ENCODE results near the gene CES5A. TPM values are rescaled to one million over a fixed set of nuclear protein-coding genes. Genes with fewer than 3 reads are reported as not detected.

The CES5A gene
- polyA plus RNA-seq, 2 of the 4 experiments (the other 2 are of a cell fraction) = not detected

DNA sequence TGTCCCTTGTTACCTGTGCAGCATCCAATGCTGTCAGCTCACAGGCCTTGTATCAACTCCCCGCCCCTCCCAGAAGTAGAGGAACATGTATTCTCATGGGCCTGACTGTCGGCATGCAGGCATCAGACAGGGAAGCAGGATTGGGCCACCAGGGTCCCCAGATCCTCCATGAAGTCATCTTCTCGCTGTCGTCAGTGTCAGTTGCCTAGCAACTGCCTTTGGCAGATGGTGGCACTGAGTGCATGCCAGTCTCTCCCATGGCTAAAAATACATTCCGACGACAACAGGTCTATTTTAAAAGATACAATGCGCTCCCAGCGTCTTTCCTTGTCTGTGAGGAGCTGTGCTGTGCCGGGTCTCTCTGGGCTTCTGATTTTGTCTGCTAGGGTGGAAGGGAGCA, 36.8 kb upstream of the CES5A start:
- CTCF ChIA-PET = no interaction called here
- TF ChIP-seq ZNF302 (CRISPR knock-in tag; IDR thresholded peaks at IDR 0.05) (no peak), ESRRA (IDR thresholded peaks at IDR 0.05; ENCODE audit: borderline replicate concordance, low read length) (no peak), NFE2L2 (conservative IDR thresholded peaks at IDR 0.05; ENCODE audit: low read length) (no peak), POLR2A (IDR thresholded peaks at IDR 0.05; ENCODE audit: low read length) (no peak), NR3C1 (IDR thresholded peaks at IDR 0.05) (no peak), JUN (IDR thresholded peaks at IDR 0.05) (no peak), HEYL (CRISPR knock-in tag; IDR thresholded peaks at IDR 0.05) (no peak), ZSCAN20 (CRISPR knock-in tag; IDR thresholded peaks at IDR 0.05) (no peak), SREBF2 (IDR thresholded peaks at IDR 0.05) (no peak)
- TF ChIP-seq, protein P1, sequence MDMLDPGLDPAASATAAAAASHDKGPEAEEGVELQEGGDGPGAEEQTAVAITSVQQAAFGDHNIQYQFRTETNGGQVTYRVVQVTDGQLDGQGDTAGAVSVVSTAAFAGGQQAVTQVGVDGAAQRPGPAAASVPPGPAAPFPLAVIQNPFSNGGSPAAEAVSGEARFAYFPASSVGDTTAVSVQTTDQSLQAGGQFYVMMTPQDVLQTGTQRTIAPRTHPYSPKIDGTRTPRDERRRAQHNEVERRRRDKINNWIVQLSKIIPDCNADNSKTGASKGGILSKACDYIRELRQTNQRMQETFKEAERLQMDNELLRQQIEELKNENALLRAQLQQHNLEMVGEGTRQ (IDR thresholded peaks at IDR 0.05) = no peak
- TF ChIP-seq, protein P2, sequence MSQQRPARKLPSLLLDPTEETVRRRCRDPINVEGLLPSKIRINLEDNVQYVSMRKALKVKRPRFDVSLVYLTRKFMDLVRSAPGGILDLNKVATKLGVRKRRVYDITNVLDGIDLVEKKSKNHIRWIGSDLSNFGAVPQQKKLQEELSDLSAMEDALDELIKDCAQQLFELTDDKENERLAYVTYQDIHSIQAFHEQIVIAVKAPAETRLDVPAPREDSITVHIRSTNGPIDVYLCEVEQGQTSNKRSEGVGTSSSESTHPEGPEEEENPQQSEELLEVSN (IDR thresholded peaks at IDR 0.05; ENCODE audit: borderline replicate concordance, low read depth) = no peak
- no peak for FAIRE-seq

DNA sequence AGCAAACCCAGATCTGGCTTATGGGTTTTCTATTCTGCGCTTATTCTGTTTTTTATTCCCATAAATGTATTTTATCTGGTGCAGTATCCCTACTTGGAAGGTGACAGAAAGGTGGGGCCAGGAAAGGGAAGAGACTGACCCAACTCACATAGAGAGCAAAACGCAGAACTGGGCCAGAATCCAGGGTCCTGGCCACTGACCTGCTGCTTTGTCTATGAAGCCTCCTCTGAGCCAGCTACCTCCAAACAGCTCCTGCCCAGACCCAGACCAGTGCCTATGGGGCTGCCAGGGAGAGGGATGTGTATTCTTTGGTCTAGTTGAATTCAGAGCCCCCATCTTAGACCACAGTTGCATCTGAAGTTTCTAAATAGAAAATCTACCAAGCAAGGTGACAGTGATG, 36.4 kb upstream of the CES5A start:
- ATAC-seq (no peak), DNase-seq (ENCODE audit: low read depth in 1 of 2, low spot score in 1 of 2) (no peak), FAIRE-seq (no peak)
- Histone ChIP-seq H3K9me3 (no peaks in the 10 kb centered on the region), H3K4me2 (no peak overlapping the region), H3K4me1 (no peaks in the 10 kb centered on the region), H3K4me3 (no peak overlapping the region), H3K27ac (no peak overlapping the region)
- 37% methylated on average over 2 of the region's 2 CpGs for WGBS (ENCODE audit: missing lambda C conversion rate)
- TF ChIP-seq CHD2 (IDR thresholded peaks at IDR 0.05; ENCODE audit: low read length, partially characterized antibody) = no peak
- no peak for TF ChIP-seq RCOR1 (IDR thresholded peaks at IDR 0.05; ENCODE audit: low read depth, low read length)
- no peak for TF ChIP-seq CHD4 (IDR thresholded peaks at IDR 0.05; ENCODE audit: borderline replicate concordance)
- no peak for TF ChIP-seq HOXB13 (CRISPR knock-in tag; IDR thresholded peaks at IDR 0.05; ENCODE audit: low read depth)
- ChIA-PET POLR2A (no interaction called here), CTCF (no interaction called here)

More for the DNA sequence above, 36.8 kb upstream of the CES5A start:
- DNase-seq (ENCODE audit: low read depth in 1 of 2, low spot score in 1 of 2) (no peak), ATAC-seq (no peak)
- POLR2A ChIA-PET = no interaction called here
- H3K27ac ChIP-seq = no peak overlapping the region
- WGBS (ENCODE audit: missing lambda C conversion rate) = 38% methylated on average over 9 of the region's 9 CpGs
- no peaks in the 10 kb centered on the region for H3K4me1 ChIP-seq
- H3K4me2 ChIP-seq = no peak overlapping the region
- H3K9me3 ChIP-seq = no peaks in the 10 kb centered on the region
- H3K4me3 ChIP-seq = no peak overlapping the region

DNA sequence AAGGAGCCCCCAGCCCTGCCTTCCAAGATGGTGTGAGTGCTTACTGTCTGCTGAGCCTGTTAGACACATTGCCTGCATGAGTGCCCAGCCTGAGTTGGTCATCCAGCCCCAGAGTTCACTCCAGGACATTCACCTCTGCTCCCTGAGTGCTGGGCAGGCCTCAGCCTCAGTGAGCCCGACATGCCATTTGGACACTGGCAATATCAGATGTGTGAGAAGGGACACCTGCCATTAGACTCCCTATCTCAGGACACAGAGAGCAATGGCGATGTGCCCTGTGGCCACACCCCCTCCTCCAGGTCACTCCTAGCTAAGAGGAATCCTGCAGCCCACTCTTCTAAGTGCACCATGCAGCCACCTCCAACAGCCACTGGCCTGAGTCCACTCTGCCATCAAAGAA, 34.7 kb upstream of the CES5A start:
- Histone ChIP-seq H3K9me3 (no peaks in the 10 kb centered on the region), H3K4me3 (no peak overlapping the region), H3K27ac (no peak overlapping the region), H3K4me1 (no peaks in the 10 kb centered on the region), H3K4me2 (no peak overlapping the region)
- ATAC-seq = no peak
- no peak for FAIRE-seq
- no peak for DNase-seq (ENCODE audit: low read depth in 1 of 2, low spot score in 1 of 2)
- POLR2A ChIA-PET = no interaction called here
- CTCF ChIA-PET = no interaction called here
- TF ChIP-seq ZSCAN20 (CRISPR knock-in tag; IDR thresholded peaks at IDR 0.05) (no peak), EHF (CRISPR knock-in tag; IDR thresholded peaks at IDR 0.05) (no peak), RFX5 (IDR thresholded peaks at IDR 0.05) (no peak), HEYL (CRISPR knock-in tag; IDR thresholded peaks at IDR 0.05) (no peak), NFE2L2 (conservative IDR thresholded peaks at IDR 0.05; ENCODE audit: low read length) (no peak), NPAS2 (CRISPR knock-in tag; IDR thresholded peaks at IDR 0.05; ENCODE audit: borderline replicate concordance) (no peak), JUN (IDR thresholded peaks at IDR 0.05) (no peak), TP53 (CRISPR knock-in tag; IDR thresholded peaks at IDR 0.05) (no peak), HOXB5 (CRISPR knock-in tag; IDR thresholded peaks at IDR 0.05) (no peak), MAZ (IDR thresholded peaks at IDR 0.05; ENCODE audit: borderline replicate concordance, low read depth, low read length) (no peak), HDAC2 (IDR thresholded peaks at IDR 0.05) (no peak)
- TF ChIP-seq, protein P2 (IDR thresholded peaks at IDR 0.05; ENCODE audit: borderline replicate concordance, low read depth) = no peak
- WGBS (ENCODE audit: missing lambda C conversion rate) = 40% methylated on average over 2 of the region's 2 CpGs
